Stimulated activated CD4-positive, alpha-beta T cell treated with anti-CD3 and anti-CD28 coated beads, Interleukin-4, amount 100 ng/mL, for 1 hour (primary cell): ENCODE data around the gene ZNF580.
A peak's percentile ranks its signal among the peaks of the same experiment; 100 is the strongest.

Experiments
- DNase-seq: peaks from one replicate; pipeline ENCODE4 v3.0.0-alpha.2; 2020

Gene ZNF580

DNA sequence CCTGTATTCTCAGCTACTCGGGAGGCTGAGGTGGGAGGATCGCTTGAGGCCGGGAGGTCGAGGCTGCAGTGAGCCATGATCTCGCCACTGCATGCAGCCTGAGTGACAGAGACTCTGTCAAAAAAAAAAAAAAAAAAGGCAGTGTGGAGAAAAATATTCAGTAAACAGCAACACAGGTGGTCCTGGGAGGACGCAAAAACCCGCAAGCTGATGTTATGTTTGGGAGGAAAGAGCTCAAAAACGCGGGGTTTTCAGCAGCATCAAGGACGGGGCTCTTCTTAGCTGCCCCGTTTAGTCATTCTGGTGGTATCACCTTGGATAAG is 15.8 kb upstream of the ZNF580 start:
- DNase-seq = no peak

DNA sequence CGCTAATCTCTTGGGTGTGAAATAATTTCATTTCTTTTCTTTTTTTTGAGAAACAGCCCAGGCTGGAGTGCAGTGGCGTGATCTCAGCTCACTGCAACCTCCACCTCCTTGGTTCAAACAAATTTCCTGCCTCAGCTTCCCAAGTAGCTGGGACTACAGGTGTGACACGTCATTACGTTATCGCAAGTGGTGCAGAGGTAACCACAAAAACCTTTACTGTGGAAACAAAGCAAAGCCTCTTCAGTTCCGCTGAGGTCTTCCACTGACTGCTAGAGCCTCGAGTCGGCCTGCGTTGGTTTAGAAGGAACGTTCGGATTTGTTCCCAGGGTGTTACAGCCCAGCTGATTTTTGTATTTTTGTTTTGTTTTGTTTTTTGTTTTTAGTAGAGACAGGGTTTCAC is 14.5 kb upstream of the ZNF580 start:
- DNase-seq = no peak

DNA sequence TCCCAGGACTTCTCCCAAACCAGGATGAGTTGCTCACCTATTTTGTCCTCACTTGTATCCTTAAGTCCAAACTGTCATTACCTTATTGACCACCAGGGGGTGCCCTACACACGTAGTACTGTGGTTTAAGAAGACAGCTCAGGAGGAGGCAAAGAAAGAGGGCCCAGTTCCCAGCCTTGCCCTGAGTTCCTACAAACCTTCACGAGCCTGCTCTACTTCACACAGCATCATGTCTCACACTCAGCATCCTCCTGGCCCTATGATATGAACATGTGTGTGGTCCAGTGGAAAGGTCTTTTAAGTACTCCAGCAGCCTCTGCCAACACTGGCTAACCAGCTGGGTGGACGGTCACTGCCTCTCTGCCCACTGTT is 8.4 kb upstream of the ZNF580 start:
- DNase-seq = peak; percentile 72

DNA sequence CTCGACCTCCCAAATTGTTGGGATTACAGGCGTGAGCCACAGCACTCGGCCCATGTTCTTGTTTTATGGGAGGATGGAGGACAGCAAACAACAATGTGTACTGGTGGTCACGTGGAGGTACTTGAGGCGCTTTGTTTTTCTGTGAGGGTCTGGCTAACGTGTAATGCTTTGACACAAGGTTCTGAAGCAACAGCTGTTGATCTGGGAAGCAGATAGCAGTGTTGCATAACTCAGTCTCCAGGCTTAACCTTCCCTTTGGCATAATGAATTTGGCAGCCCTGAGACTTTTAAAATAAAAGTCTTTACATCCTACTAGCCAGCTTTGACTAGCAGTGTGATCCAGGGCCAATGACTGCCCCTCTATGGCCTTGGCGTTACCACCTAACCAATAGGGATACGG is 6.9 kb upstream of the ZNF580 start:
- DNase-seq = no peak

DNA sequence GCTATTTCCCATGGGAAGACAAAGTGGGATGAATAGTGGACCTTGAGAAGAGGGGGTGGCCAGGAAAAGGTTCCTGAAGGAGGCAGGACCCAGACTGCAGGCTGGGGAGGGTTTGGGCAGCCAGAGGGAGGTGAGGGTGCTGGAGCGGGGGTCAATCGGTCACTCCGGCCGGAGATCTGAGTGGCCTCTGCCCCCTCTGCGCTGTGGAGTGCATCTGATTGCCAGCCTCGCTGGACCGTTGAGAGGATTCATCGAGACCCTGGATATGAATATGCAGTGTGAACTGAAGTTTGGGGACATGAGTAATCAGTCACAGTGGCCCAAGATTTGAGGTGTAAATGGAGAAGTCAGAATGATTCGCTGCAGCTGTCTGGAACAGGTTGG is 5.5 kb upstream of the ZNF580 start:
- DNase-seq = no peak

DNA sequence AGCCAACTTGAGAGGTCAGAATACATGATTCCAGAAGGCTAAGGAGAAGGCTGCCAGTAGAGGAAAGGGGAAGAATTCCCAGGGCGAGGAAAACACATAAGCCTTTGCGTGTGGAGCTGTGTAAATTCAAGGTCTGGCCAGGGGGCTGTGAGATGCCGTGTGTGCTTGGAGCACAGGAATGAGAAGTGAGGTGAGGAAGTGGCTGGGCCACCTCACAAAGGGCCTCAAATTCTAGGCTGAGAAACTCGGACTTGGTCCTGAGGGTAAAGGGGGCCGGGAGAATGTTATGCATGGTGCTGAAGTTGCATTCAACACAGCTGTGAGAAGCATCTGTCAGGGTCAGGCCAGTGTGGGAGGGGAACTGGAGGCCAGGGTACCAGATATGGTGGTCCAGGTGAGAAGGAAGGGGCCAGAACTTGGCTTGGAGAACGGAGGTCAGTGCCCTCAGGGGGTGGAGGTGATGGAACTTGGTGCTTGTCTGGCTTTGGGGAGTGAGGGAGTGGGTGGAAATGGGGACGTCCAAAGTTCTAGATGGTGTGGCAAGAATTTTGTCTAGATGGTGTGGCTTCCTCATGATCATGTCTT is 4.9 kb upstream of the ZNF580 start:
- no peak for DNase-seq

DNA sequence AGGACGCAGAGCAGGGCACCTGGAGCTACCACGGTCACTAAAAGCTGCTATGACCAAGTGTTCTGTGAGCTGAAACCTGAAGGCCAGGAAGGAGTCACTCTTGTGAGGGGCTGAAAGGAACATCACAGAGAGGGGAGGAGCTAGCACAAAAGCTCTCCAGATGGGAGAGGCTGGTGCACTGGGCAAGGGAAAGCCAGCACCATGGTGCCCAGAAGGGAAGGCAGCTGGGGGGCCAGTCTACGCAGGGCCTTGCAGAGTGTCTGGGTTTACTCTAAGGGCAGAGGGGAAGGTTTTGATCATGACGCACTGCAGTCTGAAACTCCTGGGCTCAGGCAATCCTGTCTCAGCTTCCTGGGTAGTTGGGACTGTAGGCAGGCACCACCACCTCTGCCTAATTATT is 4.1 kb upstream of the ZNF580 start:
- DNase-seq = no peak

DNA sequence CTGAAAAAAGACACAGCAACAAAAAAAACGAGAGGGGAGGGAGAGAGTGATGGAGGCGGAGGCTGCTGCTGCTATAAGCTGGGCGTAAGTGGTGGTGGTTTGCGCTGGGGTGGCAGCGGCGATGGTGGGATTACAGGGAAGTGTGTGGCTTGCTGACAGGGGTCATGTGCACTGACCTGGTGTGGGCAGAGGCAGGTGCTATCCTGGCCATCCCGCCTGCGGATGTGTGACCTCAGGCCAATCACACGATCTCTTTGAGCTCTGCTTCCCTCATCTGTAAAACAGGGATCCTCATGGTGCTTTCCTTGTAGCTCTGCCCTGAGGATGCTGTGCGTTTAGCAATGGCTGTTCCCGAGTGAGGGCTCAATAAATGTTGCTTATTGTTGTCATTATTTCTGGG is 3.3 kb upstream of the ZNF580 start:
- DNase-seq = no peak

DNA sequence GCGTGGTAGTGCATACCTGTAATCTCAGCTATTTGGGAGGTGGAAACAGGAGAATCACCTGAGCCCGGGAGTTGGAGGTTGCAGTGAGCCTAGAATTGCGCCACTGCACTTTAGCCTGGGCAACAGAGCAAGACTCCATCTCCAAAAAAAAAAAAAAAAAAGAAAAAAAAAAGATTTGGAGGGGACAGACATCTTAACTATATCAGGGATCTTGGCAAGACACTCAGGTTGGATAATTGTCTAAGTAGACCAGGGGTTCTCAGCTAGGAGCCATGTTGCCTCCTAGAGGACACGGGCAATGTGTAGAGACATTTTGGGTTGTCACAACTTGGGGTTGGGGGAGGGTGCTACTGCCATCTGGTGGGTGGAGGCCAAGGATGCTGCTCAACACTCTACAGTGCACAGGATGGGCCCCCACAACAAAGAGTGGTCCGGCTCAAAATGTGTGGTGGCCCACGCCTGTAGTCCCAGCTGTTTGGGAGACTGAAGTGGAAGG is 1.9 kb upstream of the ZNF580 start:
- peak; percentile 61 for DNase-seq

DNA sequence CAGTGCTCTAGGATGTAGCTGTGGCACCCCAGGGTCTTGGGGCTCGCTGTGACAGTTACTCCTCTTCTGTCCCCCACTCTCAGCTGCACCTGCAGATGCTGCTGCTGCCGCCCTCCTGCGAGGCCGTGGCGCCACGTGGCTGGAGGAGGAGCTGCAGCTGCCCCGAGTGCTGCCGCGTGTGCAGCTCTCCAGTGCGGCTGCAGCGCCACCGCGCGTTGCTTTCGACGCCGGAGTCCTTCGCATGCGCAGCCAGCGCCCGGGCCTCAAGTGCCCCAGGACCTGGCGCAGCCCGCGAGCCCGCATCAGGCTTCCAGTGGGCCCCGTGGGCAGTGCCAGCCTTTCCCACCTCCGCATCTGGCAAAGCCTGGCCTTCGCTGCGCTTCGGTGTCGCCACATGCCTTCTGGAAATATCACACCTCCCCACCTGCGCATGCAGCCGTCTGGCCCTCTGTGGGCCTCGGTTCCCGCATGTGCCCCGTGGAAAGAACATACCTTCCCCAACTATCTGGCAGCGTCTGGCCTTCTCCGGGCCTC is 692 bp upstream of the ZNF580 start:
- peak; percentile 74 for DNase-seq

DNA sequence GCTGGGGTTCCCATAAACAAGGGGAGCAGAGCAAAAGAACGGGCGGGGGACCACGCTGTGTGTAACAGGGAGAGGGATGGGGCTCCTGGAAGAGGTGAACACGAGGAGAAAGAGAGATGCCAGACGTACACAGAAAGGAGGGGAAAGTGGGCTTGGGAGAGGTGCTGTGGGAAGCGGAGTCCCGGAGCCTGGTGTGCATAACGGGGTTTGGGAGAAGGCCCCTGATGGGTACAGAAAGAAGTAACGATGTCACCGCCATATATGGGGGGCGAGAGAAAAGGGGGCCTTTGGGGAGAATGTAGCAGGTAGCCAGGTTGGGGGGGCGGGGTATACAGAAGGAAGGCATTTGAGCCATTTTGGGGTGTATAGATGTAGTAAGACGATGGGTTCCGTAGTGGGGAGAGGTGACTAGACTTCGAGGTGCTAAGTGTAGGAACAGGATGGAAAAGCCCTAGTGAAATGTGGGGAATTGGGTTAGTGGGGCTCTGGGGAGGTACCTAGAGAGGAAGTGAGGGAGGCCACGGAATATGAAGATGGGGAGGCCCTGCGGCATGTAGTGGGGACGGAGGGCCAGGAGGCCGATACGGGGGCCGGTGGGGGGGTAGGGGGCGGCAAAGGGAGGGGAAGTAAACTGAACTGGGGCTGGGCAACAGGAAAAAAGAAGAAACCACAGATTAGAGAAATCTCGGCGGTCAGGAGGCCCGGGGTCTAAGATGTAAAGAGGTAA is 787 bp downstream of the ZNF580 start:
- DNase-seq = no peak

DNA sequence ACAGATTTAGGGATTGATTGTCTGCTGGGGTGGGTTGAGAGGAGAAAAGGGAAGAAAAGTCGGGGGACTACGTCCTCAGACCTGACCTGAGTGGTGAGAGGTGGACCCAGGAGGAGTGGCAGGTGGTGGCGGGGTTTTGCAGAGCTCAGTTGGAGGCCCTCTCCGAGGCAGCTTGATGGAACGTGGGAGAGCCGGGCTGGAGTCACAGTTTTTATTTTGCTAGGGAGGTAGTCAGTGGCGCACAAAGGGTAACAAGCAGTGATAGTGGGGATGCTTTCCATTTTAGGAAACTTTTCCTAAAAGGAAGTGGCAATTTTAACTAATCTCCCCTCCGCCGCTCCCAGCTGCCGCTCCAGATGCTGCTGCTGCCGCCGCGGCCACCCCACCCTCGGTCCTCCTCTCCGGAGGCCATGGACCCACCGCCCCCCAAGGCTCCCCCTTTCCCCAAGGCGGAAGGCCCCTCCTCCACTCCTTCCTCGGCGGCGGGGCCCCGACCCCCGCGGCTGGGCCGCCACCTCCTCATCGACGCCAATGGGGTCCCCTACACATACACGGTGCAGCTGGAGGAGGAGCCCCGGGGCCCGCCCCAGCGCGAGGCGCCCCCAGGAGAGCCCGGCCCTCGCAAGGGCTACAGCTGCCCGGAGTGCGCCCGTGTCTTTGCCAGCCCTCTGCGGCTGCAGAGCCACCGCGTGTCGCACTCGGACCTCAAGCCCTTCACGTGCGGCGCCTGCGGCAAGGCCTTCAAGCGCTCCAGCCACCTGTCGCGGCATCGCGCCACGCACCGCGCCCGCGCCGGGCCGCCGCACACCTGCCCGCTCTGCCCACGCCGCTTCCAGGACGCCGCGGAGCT is 1.6 kb downstream of the ZNF580 start:
- DNase-seq = no peak

DNA sequence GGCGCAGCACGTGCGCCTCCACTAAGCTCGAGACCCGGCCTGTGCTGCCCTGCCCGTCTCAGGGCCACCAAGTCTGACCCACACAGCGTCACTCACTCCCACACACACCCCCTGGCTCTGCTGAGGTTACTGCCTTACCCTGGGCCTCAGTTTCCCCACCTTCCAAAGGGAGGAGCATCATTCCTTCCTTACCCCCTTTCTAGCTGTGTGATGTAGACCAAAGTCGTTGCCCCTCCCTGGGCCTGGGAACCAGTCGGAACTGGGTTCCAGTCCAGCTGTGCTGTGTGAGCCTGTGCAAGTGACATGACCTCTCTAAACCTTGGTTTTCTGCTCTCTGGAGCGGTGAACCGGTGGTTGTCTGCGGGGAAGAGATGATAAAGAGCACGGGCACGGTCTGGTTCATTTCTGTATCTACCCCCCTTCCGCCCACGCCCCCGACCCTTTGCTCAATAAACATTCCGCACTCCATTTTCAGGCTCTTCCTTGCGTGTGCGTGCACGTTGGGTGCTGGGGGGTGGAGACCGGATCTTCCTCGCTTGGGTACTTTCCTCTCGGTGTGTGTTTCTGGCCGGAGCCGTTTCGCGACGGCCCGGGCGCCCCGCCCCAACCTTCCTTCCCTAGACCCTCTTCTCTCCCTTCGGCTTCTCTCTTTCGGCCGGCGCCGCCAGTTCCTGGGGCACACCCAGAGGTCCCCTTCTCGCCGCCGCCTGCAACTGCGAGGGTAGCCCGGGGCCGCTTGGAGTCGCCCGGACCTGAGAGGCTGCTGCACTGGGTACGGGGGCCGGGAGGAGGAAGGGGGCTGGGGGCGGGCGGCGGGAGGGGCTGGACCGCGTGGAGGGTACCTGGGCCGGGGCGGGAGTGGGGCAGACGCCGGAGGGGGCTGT is 2.4 kb downstream of the ZNF580 start, which contains the start of gene ZNF581:
ZNF581 (plus strand) TSS at position 647 of the 884 bp plus-strand sequence. CDS start 923 bp downstream, outside the sequence.
- peak; percentile 86 for DNase-seq

DNA sequence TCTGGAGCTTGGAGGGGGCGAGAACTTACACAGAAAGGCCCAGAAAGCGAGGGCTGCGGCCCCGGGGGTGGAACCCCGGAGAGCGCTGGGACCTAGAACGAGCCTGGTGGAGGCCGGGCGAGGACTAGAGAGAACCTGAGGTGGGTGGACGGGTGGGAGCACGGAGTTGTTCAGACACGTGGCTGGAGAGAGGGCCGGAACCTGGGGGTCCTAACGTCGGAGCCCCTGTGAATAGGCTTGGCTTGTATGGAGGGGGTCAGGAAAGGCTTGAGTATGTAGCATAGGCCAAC is 3.0 kb downstream of the ZNF580 start:
- DNase-seq = no peak

DNA sequence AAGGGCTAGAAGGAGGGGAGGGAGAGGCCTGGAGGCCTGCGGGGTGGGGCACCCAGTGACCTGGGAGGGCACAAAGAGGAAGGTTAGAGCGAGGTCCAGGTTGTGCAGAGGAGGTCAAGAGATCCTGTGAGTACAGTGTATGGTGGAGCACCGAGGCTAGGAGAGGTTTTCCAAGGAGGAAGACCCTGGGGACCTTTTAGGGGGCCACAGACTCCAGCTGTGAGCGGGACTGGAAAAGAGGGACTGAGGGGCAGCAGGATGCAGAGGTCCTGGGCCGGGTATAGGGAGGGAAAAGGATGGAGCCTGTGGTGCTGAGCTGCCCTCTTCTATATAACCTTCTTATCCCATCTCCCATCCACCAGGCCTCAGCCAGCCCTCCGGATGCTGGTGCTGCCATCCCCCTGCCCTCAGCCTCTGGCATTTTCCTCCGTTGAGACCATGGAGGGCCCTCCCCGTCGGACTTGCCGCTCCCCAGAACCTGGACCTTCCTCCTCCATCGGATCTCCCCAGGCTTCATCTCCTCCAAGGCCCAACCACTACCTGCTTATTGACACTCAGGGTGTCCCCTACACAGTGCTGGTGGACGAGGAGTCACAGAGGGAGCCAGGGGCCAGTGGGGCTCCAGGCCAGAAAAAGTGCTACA is 3.5 kb downstream of the ZNF580 start:
- DNase-seq = no peak

DNA sequence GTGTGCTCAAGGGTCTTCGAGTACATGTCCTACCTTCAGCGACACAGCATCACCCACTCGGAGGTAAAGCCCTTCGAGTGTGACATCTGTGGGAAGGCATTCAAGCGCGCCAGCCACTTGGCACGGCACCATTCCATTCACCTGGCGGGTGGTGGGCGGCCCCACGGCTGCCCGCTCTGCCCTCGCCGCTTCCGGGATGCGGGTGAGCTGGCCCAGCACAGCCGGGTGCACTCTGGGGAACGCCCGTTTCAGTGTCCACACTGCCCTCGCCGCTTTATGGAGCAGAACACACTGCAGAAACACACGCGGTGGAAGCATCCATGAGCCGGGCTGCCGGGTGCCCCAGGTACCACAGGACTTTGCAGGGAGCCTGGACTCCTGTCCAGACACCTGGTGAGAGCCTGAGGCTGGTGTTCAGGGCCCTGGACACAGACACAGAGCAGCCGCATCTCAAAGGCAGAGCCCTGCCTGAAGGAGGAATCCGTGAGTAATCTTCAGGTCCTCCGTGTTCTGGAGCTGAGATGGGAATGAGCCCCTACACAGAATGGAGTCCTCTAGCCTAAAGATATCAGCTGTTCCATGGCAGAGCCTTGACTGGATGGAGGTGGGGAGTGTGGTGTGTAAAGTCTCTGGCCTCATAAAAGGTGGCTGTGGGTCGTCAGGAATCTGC is 4.2 kb downstream of the ZNF580 start:
- DNase-seq = no peak

DNA sequence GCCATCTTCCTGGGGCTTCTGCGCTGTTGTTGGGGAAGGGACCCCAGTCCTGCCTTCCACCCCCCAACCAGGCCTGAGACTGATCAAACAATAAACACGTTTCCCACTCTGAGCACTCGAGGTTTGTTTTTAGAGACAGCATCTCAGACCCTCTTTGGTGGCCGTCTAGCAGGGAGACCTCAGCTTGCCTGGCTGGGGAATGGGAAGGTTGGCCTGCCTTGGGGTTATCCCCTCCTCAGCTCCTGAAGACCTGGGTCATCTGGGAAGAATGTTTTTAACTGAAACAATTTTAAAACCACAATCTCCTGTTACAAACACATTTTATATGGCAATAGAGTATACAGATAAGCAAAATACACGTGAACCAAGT is 4.7 kb downstream of the ZNF580 start:
- no peak for DNase-seq

DNA sequence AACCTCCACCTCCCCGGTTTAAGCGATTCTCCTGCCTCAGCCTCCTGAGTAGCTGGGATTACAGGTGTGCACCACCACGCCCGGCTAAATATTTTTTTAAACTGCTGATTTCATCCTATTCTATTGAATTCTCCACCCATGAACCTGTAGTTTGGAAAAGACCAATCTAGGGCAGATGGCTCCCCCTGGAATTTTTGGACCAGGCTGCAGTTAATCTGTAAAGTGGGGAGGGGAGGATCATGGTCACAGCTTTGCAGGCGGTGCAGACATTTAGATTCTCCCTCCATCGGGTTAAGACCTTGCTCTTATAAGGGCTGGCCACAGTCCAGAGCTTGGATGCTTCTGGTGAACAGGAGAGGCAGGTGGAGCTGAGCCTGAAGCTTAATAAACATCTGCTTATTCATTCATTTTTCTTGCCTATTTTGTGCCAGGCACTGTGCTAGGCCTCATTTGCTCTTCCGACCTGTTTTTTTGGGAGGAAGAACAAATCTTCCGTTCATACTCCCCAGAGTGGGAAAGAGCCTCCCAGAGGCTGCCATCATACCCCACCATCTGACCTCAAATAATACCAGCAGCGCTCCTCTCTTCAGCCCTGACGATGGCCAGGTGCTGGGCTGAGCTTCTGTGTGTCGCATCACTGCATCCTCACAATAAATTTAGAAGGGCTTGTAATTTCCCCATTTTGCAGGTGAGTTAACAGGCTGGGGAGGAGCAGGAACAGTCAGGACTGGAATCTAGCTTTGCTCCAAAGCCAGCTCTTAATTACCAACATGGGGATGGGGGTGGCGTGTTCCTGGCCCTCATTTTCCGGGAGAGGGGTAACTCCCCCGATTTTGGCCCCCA is 6.3 kb downstream of the ZNF580 start:
- DNase-seq = no peak

DNA sequence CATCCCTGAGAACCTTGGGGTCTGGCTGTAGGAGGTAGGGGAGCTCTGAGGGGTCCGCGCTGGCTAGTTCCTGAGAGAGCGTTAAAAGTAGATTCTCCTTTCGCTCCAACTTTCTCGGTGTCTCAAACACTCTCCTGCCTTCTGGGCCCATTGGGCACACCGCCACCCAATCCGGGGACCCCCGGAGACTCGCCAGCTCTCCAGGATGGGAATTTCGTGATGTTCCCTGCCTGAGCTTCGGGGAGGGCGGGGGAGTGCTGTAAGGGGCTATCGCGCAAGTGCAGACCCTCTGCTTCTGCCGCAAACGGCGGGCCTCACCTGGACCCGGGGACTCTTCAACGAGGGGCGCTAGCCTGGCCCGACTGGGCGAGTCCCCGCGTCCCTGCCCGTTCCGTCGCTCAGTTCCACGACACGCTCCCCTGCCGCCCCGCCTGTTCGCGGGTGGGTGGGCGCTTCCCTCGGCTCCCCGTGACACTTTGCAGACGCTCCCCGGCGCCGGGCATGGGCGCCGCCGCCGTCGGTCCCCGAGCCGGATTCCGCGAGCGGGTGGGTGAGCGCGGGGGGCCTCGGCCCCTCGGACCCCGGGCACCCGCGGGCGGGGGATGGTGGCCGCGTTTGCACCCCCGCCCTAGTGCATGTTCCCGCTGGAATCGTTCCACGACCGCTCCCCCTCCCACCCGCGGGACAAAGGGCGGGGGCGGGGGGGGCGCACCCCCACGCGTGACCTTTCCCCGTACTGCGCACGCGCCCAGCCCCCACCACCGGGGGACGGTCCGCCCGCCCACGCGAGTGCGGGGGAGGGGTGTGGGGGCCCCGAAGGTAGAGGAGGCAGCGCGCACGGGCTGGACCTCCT is 7.2 kb downstream of the ZNF580 start, which contains the start of gene CCDC106:
CCDC106 (plus strand) TSS at position 481 of the 853 bp plus-strand sequence. CDS start 835 bp downstream, outside the sequence.
- DNase-seq = peak; percentile 53
